GM19023 (cell line): ENCODE measurements around the gene PPIL4.
A peak's percentile ranks its signal among the peaks of the same experiment; 100 is the strongest.

Source experiments
- ATAC-seq: cut with Tn5 transposase; IDR thresholded peaks from one replicate; pipeline ENCODE4 v1.9.1; 2021; ENCODE audit warnings: mild to moderate bottlenecking, moderate library complexity; ENCODE audit not compliant: unreplicated experiment

PPIL4 gene

DNA sequence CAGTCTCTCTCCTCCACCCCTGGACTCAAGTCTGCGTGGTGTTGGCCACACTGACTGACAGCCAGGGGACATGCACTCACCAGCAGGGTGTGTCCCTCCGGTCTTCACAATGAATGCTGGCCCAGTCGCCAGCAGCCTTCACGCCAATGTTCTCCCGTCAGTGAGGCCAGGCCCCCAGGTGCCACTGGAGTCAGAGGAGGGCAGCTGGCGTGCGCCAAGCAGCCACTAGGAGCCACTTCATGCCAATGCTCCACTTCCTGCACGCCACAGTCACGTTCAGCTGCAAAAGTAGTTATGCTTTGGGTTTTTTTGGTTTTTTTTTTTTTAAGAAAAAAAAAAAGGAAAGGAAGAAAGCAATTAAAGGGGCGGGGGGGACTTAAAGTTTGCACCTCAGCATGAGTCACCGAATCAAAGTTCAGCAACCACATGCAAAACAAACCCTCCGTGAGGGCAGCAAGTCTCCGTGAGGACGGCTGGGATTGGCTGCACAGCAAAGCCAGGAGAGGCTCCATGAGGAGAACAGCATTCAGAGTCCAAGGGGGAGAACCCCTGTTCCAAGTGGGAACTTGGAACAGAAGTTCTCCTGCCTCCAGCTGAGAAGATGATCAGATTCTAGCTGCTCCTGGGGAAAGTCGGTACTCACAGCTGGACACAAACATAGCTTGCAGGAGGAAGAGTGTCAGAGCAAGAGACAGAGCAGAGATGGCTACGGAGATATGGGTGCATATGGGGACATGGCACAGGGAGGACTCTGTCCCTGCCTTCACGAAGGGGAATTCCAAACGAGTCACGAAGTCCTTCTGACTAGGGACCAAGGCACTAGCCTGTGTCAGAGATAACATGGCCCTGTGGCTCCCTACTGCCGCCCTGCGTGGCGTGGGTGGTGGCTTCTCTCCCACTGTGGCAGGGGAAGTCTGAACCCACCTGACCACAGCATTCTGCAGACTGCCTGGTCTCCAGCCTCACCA is 60.8 kb downstream of the PPIL4 start, which contains the start of gene ZC3H12D:
Gene ZC3H12D (minus strand): TSS at position 282 of the 968 bp plus-strand sequence. CDS start 10,471 bp downstream, outside the sequence.
- peak; percentile 38 for ATAC-seq

GRCh38 chr6:149483849-149484655 is 61.8 kb downstream of the PPIL4 start:
- no peak for ATAC-seq

GRCh38 chr6:149483334-149483725 is 62.5 kb downstream of the PPIL4 start:
- no peak for ATAC-seq

GRCh38 chr6:149482545-149483333 is 63.1 kb downstream of the PPIL4 start:
- no peak for ATAC-seq

GRCh38 chr6:149480502-149481280 is 65.2 kb downstream of the PPIL4 start:
- ATAC-seq, result no peak

GRCh38 chr6:149478631-149479314 is 67.1 kb downstream of the PPIL4 start:
- ATAC-seq, result no peak

- no peak for ATAC-seq
Measured at GRCh38 chr6:149477544-149477943, 68.3 kb downstream of the PPIL4 start.

- no peak for ATAC-seq
Measured at GRCh38 chr6:149476789-149477455, 68.9 kb downstream of the PPIL4 start.

DNA sequence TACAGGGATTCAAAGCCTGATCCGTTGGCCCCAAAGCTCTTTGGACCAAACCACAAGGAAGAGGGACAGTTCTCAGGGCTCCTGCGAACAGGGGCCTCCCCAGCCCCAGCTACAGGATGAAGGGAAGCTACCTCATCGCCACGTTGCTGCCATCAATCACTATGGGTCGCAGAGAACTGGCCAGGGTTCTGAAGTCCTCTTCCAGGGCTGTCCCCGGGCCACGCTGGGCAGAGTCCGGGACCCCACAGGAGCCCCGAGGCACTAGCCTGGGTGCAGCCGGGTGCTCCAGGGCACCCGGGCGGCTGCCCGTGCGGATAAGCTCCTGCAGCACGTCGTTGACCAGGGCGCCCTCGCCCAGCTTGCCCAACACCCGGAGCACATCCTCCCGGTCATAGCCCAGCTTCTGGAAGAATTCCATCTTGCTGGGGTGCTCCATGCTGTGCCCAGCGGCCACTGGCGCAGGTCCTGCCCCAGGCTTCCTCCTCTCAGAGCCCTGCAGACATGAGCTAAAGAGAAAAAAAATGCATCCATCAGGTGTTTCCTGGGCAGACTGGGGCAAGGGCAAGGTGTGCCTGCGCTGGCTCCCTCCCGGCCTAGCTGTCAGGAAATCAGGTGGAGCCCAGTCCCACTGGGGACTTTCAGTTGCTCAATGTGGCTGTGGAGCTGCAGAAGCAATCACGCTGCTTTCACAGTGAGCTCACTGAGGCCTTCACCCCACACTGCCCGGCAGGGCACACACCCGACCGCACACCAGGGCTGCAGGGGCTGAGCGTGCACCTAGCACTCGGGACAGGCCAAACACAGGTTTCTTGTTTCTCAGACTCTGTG is 71.5 kb downstream of the PPIL4 start:
- ATAC-seq, result peak; percentile 40

- no peak for ATAC-seq
Measured at GRCh38 chr6:149473080-149474052, 72.5 kb downstream of the PPIL4 start.

DNA sequence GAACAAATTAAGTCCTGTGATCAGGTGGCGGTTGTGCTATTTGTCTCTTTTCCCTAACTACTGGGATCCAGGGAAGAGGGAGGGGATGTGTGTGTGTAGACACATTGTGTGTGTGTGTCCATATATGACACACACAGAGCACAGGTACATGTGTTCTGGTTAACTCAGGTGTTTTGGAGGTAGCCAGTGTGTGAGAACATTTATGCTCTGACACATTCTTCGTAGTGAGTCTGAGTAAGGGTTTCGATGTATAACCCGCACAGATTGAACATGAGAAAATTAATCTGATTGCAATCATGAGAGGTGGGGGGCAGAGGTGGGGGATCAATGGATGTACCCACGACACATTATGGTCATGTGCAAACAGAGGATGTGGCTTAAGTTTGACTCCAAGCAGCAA is 73.6 kb downstream of the PPIL4 start:
- no peak for ATAC-seq

- ATAC-seq, result no peak
Measured at GRCh38 chr6:149471801-149472200, 74.0 kb downstream of the PPIL4 start.

GRCh38 chr6:149470948-149471347 is 74.9 kb downstream of the PPIL4 start:
- ATAC-seq, result no peak

DNA sequence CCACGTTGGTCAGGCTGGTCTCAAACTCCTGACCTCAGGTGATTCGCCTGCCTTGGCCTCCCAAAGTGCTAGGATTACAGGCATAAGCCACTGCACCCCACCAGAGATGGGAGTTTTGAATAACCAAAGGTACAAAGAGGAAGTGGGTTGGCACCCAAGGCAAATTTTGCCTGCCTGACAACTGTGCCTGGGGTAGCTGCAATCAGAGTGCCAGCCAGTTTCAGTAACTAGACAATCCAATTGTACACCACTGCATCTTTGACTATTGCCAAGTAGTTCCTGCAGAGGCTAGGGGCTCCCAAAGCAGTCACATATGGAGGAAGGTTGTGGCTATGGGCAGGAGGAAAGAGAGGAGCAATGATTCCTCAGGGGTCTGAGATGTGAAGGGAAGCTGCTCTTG is 77.7 kb downstream of the PPIL4 start:
- no peak for ATAC-seq

GRCh38 chr6:149467265-149467664 is 78.6 kb downstream of the PPIL4 start:
- no peak for ATAC-seq

DNA sequence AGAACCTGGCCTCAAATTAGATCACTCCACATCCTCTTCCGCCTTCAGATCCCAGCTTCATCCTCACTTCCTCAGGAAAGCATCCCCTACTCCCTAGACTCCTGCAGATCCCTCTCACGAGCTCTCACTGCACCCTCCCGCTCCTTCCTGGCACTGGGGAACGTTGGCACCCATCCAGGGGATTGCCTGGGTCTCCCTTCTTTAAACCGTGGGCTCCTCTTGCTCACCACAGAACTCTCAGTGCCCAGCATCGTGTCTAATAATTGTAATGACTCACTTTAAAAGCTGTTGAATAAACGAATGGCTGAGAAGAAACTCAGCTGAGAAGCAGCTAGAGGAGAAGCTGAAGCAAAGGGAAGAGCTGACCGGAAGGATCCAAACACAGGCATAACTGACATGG is 81.4 kb downstream of the PPIL4 start:
- no peak for ATAC-seq

GRCh38 chr6:149463781-149464180 is 82.1 kb downstream of the PPIL4 start:
- no peak for ATAC-seq
